Stimulated activated CD8-positive, alpha-beta memory T cell treated with anti-CD3 and anti-CD28 coated beads, Interleukin-7, amount 100 ng/mL, for 1 hour (primary cell): ENCODE measurements around the gene MYO1E.
A peak's percentile ranks its signal among the peaks of the same experiment; 100 is the strongest.
"Not testable (repeated sequence)": the region's sequence is repeated elsewhere in the genome, so short reads cannot be mapped to it uniquely, and the experiment has no call there.

Experiments used
- DNase-seq, 2 donors: peaks; one replicate each; pipeline ENCODE4 v3.0.0-alpha.2; 2020; ENCODE audit warnings: low read depth in 2 of 2

Gene MYO1E

GRCh38 chr15:59166601-59167265, 205.9 kb downstream of the MYO1E start:
- no peak for DNase-seq

- DNase-seq = no peak
Observed at GRCh38 chr15:59166166-59166565, 206.5 kb downstream of the MYO1E start.

GRCh38 chr15:59165726-59166125, 206.9 kb downstream of the MYO1E start:
- no peak for DNase-seq

DNA sequence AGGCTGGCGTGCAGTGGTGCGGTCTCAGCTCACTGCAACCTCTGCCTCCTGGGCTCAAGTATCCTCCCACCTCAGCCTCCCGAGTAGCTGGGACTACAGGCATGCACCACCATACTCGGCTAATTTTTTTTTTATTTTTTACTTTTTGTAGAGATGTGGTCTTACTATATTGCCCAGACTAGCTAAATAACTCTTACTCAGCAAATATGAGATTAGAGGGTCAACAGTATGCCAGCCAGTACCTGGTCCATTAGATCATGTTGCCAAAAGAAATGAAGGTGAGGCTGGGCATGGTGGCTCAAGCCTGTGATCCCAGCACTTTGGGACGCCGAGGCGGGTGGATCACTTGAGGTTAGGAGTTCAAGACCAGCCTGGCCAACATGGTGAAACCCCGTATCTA, 210.6 kb downstream of the MYO1E start:
- not testable (repeated sequence) for DNase-seq

DNA sequence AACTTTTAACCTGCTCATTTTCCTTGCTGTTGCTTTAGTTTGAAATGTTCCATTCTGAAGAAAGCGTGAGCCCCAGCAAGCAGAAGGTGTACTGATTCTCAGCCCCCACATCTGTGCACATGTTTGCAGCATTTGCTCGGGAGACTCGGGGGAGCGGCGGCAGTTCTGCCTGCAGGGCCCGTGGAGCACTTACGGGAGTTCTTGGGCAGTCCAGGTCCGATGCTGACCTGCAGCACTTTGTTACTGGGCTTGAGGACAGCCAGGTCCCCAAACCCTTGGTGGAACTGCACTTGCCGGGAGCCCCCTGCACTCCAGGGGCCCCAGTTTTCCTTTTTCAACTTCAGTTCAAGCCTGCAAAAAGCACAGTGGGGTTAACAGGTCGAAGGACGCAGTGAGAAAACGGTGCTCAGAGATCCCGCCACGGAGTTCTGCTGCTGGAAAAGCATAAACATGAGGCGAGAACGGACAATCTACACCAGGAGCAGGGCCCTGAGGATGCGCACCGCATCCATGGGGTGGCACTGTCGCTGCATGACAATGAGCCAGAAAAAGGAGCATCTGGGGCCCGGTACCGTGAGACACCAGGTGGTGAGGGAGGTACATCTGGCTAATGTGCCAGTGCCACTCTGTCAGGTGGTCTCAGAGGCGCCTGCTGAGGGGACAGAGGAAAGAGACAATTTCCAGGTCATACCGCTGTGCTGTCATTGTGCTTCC, 211.6 kb downstream of the MYO1E start:
- no peak for DNase-seq

GRCh38 chr15:59159210-59159609, 213.5 kb downstream of the MYO1E start:
- DNase-seq = no peak

GRCh38 chr15:59158701-59159034, 214.0 kb downstream of the MYO1E start:
- DNase-seq = no peak

GRCh38 chr15:59157840-59158700, 214.6 kb downstream of the MYO1E start:
- no peak for DNase-seq

DNA sequence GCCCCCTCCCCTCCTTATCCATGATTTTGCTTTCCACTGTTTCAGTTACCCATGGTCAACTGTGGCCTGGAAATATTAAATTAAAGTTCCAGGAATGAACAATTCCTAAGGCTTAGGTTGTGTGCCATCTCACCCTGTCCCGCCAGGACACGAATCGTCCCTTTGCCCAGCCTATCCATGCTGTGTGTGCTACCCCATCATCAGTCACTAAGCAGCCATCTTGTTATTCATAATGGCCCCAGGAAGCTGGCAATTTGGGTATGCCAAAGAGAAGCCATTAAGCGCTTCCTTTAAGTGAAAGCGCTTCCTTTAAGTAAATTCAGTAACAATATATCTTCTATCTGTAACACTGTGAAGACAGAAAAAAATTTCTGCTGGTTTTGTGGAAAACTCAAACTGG, 215.3 kb downstream of the MYO1E start:
- DNase-seq = no peak

GRCh38 chr15:59155431-59155830, 217.2 kb downstream of the MYO1E start:
- DNase-seq = no peak

GRCh38 chr15:59154243-59154642, 218.4 kb downstream of the MYO1E start:
- DNase-seq = no peak

DNA sequence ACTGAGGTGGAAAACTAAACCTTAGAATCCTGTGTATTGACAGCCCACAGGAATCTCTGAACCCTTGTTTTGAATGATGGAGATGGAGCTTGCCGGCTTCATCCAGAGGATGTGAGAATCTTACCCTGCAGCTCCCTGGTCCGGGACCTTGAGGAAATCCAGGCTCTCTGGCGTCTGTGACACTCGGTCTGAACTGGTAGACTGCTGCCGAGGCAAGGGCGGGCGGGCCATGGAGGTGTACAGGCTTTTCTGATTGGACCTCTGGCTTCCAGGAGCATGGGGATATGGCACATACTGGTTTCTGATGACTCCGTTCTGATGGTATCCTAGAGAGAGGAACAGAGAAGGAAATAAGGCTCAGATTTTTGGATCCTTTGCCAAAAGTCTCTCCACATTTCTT, 219.2 kb downstream of the MYO1E start:
- DNase-seq = no peak

GRCh38 chr15:59152694-59153450, 219.8 kb downstream of the MYO1E start:
- DNase-seq = no peak

DNA sequence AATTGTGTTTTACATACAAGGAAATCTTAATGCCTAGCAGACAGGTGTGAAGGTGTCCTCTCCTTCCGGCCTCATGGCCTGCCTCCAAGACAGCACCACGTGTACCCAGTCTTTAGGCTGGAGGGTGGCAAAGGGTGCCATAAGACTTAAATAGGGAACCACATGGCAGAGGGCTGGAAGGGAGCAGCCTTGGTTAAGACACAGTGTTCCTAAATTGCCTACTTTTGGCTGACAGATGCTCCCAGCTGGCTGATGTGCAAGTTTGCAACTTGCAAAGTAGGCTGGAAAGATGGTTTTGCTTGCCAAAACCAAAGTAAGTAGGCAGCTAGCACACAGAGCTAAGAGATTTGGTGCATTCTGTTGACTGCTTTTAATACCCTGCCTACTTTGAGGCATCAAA, 222.5 kb downstream of the MYO1E start:
- no peak for DNase-seq

- DNase-seq = no peak
Observed at GRCh38 chr15:59148153-59148833, 224.4 kb downstream of the MYO1E start.

- no peak for DNase-seq
Observed at GRCh38 chr15:59147666-59148065, 225.0 kb downstream of the MYO1E start.

DNA sequence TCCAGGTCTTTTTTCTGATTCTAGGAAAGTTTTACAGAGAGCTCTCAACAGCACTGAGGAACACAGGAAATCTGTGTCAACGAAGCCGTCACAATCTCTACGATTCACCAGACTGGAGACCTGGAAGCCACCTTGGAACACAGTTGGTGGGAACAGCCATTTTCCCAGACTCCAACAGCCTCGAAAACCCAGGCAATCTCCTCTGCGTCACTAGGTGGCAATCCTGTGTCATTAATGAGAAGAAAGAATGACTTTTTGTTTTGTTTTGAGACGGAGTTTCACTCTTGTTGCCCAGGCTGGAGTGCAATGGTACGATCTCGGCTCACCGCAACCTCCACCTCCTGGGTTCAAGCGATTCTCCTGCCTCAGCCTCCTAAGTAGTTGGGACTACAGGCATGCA, 228.1 kb downstream of the MYO1E start:
- not testable (repeated sequence) for DNase-seq

- no peak for DNase-seq
Observed at GRCh38 chr15:59143281-59143680, 229.4 kb downstream of the MYO1E start.

GRCh38 chr15:59140422-59141226, 232.0 kb downstream of the MYO1E start:
- no peak for DNase-seq

DNA sequence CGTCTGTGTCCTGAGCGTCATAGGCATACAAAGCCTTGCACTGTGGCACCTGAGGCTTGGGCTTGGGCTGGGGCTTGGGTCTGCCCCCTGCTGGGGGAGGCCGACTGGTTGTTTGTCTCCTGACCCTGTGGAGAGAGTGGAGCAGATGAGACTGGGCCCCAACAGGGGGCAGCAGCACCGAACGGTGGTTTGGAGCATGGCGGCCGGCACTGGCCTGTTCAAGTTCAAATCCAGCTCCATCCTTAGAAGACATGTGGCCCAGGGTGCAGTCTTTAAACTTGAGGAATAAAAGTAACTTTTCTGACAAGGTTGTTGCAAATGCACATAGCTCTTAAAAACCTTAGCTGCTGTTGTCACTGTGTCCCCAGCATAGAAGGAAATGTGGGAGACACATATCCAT, 234.4 kb downstream of the MYO1E start:
- DNase-seq = peak; percentile 11 to 24

DNA sequence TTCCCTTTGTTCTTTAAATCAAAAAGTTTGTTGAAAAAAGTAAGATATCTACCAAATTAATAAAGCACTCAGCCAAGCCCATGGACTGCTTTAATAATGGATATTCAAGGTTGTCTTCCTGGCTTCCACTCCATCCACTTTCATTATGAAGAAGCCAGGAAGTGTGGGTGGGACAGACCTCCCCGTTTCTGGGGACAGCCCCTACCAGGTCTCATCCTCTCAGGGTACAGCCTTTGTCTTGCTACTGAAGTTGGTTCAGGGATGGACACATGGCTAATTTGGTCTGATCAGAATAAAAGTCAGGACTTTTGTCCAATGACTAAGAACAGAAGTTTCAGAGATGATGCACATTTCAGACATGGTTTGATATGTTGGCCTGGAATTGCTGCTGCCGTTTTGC, 235.1 kb downstream of the MYO1E start:
- DNase-seq = no peak
